22Rv1 (cell line): ENCODE data around the gene NELFB.

ENCODE experiments used
- CTCF ChIP-seq: fragments of 450-650 bp; IDR thresholded peaks from 2 replicates; pipeline ENCODE4 v1.5.1; 2017; ENCODE audit warnings: mild to moderate bottlenecking
- ZFX ChIP-seq: fragments of 450-650 bp; IDR thresholded peaks from 2 replicates; pipeline ENCODE4 v1.6.1; 2017; ENCODE audit warnings: antibody characterized with exemption, borderline replicate concordance

GRCh38 chr9:137279741-137280473 is 24.8 kb downstream of the NELFB start:
- TF ChIP-seq ZFX (no peak), CTCF (no peak)
